Measurements from ENCODE around the gene ADK.

- TF ChIP-seq CTCF (conservative IDR thresholded peaks at IDR 0.05; ENCODE audit: low read depth in 2 of 2) (no peak), REST (IDR thresholded peaks at IDR 0.05; ENCODE audit: unreplicated experiment) (no peak), NANOG (IDR thresholded peaks at IDR 0.05; ENCODE audit: borderline replicate concordance) (no peak), EZH2 (IDR thresholded peaks at IDR 0.05; ENCODE audit: low read depth, unreplicated experiment) (no peak), JUNB (IDR thresholded peaks at IDR 0.05; ENCODE audit: unreplicated experiment) (no peak), CREB1 (CRISPR knock-in tag; IDR thresholded peaks at IDR 0.05; ENCODE audit: low read depth) (no peak), POLR2AphosphoS5 (IDR thresholded peaks at IDR 0.05; ENCODE audit: low read depth) (no peak), EZH2phosphoT487 (IDR thresholded peaks at IDR 0.05; ENCODE audit: unreplicated experiment) (no peak), ETS1 (IDR thresholded peaks at IDR 0.05) (no peak), ZNF462 (CRISPR knock-in tag; IDR thresholded peaks at IDR 0.05) (no peak), ZNF331 (CRISPR knock-in tag; IDR thresholded peaks at IDR 0.05; ENCODE audit: low read depth) (no peak)
These were observed 154.7 kb downstream of the ADK start for GRCh38 chr10:74305730-74306129.
